Tibial nerve (tissue), 4 donors: ENCODE data around the gene GATA6. TPM values are rescaled to one million over a fixed set of nuclear protein-coding genes. Genes with fewer than 3 reads are reported as not detected.

Source experiments
- DNase-seq, 2 donors: peaks; one replicate each; pipeline ENCODE4 v3.0.0-alpha.2; 2019; ENCODE audit warnings: low spot score in 2 of 2
- H3K27ac ChIP-seq, 4 donors: fragments of 200-600 bp; sonication (generic) in 3 of 4; one replicate each; pipeline ENCODE4 v1.5.1; 2017 to 2019; ENCODE audit warnings: mild to moderate bottlenecking in 1 of 4
- H3K27me3 ChIP-seq, 2 donors: fragments of 200-600 bp; sonication (generic) in 1 of 2; one replicate each; pipeline versions ENCODE4 v1.5.1 to v1.6.0; 2017 to 2019
- H3K36me3 ChIP-seq, 3 donors: fragments of 200-600 bp; sonication (generic); one replicate each; pipeline ENCODE4 v1.5.1; 2018 to 2019
- H3K4me1 ChIP-seq, 4 donors: fragments of 200-600 bp; sonication (generic) in 3 of 4; one replicate each; pipeline ENCODE4 v1.5.1; 2017 to 2019
- H3K4me3 ChIP-seq, 4 donors: fragments of 200-600 bp; sonication (generic) in 3 of 4; one replicate each; pipeline ENCODE4 v1.5.1; 2017 to 2019; ENCODE audit warnings: mild to moderate bottlenecking in 1 of 4, moderate library complexity in 1 of 4
- H3K9me3 ChIP-seq, 4 donors: fragments of 200-600 bp; sonication (generic) in 3 of 4; one replicate each; pipeline ENCODE4 v1.5.1; 2017 to 2019
- CTCF ChIP-seq, 5 experiments: fragments of 200-600 bp in 3 of 5; fragments of 450-650 bp in 2 of 5; sonication (generic) in 3 of 5; IDR thresholded peaks; one replicate each; pipeline ENCODE4 v1.5.1; 2016 to 2019; ENCODE audit warnings: antibody characterized with exemption in 5 of 5, mild to moderate bottlenecking in 3 of 5, moderate library complexity in 2 of 5
- EP300 ChIP-seq, 2 donors: sonication (generic); formaldehyde crosslinking; IDR thresholded peaks; one replicate each; pipeline ENCODE4 v1.6.1; 2017; ENCODE audit warnings: antibody characterized with exemption in 2 of 2, mild to moderate bottlenecking in 1 of 2
- POLR2A ChIP-seq, 2 donors: fragments of 450-650 bp; IDR thresholded peaks; one replicate each; pipeline ENCODE4 v1.6.1; 2017; ENCODE audit warnings: antibody characterized with exemption in 2 of 2, mild to moderate bottlenecking in 2 of 2, moderate library complexity in 2 of 2
- WGBS, 2 donors: methylation state at CpG; one replicate each; pipeline ENCODE4 v1.1.5; 2018; 5-methylcytosine and 5-hydroxymethylcytosine counted together
- total RNA-seq, 4 donors: library from RNA; depleted of rRNA; stranded (reverse); fragments of >200 nt; gene quantifications; one replicate each; pipeline ENCODE4 v1.1.0, GENCODE V29; 2016

Gene GATA6
- total RNA-seq, 4 donors from 2014 or later = 4.2 to 8.4 (median 7.2) TPM

GRCh38 chr18:22229456-22230124 lies 60.2 kb downstream of the GATA6 start:
- H3K36me3 ChIP-seq = no peaks in the 10 kb centered on the region
- H3K27ac ChIP-seq = no peak overlapping the region
- no peak overlapping the region for H3K4me3 ChIP-seq
- WGBS, 2 donors = 88 to 89% methylated on average over 7 of the region's 7 CpGs
- no peaks in the 10 kb centered on the region for H3K4me1 ChIP-seq
- no peak for DNase-seq
- H3K27me3 ChIP-seq = no peaks in the 10 kb centered on the region
- no peaks in the 10 kb centered on the region for H3K9me3 ChIP-seq
- TF ChIP-seq CTCF (IDR thresholded peaks at IDR 0.05) = no peak
- no peak for TF ChIP-seq POLR2A (IDR thresholded peaks at IDR 0.05)
- TF ChIP-seq EP300 (IDR thresholded peaks at IDR 0.05) = no peak

GRCh38 chr18:22230471-22230945 lies 61.1 kb downstream of the GATA6 start:
- 82 to 85% methylated on average over 12 of the region's 12 CpGs for WGBS, 2 donors
- H3K9me3 ChIP-seq = no peaks in the 10 kb centered on the region
- H3K27me3 ChIP-seq = no peaks in the 10 kb centered on the region
- no peak overlapping the region for H3K27ac ChIP-seq
- H3K36me3 ChIP-seq = no peaks in the 10 kb centered on the region
- H3K4me1 ChIP-seq = no peaks in the 10 kb centered on the region
- TF ChIP-seq CTCF (IDR thresholded peaks at IDR 0.05) = no peak
- TF ChIP-seq POLR2A (IDR thresholded peaks at IDR 0.05) = no peak
- TF ChIP-seq EP300 (IDR thresholded peaks at IDR 0.05) = no peak
- no peak for DNase-seq
- no peak overlapping the region for H3K4me3 ChIP-seq

GRCh38 chr18:22233266-22233665 lies 63.9 kb downstream of the GATA6 start:
- no peak for TF ChIP-seq CTCF (IDR thresholded peaks at IDR 0.05)
- WGBS, 2 donors = 80 to 81% methylated on average over 8 of the region's 8 CpGs
- H3K36me3 ChIP-seq = no peaks in the 10 kb centered on the region

GRCh38 chr18:22238036-22238435 lies 68.6 kb downstream of the GATA6 start:
- Histone ChIP-seq H3K9me3 (no peaks in the 10 kb centered on the region), H3K27me3 (no peaks in the 10 kb centered on the region), H3K36me3 (no peaks in the 10 kb centered on the region), H3K4me1 (no peaks in the 10 kb centered on the region), H3K4me3 (no peak overlapping the region), H3K27ac (no peak overlapping the region)
- DNase-seq = no peak
- TF ChIP-seq CTCF (IDR thresholded peaks at IDR 0.05) (no peak), POLR2A (IDR thresholded peaks at IDR 0.05) (no peak), EP300 (IDR thresholded peaks at IDR 0.05) (no peak)
- 88 to 90% methylated on average over 6 of the region's 6 CpGs for WGBS, 2 donors

More at GRCh38 chr18:22233266-22233665, 63.9 kb downstream of the GATA6 start:
- Histone ChIP-seq H3K27ac (no peak overlapping the region), H3K9me3 (no peaks in the 10 kb centered on the region), H3K4me1 (no peaks in the 10 kb centered on the region), H3K4me3 (no peak overlapping the region), H3K27me3 (no peaks in the 10 kb centered on the region)
- DNase-seq = no peak

GRCh38 chr18:22238681-22239080 lies 69.3 kb downstream of the GATA6 start:
- 77 to 85% methylated on average over 6 of the region's 6 CpGs for WGBS, 2 donors
- H3K4me1 ChIP-seq = no peaks in the 10 kb centered on the region

More at GRCh38 chr18:22238681-22239080, 69.3 kb downstream of the GATA6 start:
- Histone ChIP-seq H3K4me3 (no peak overlapping the region), H3K9me3 (no peaks in the 10 kb centered on the region), H3K27ac (no peak overlapping the region), H3K27me3 (no peaks in the 10 kb centered on the region), H3K36me3 (no peaks in the 10 kb centered on the region)
- no peak for DNase-seq
- TF ChIP-seq CTCF (IDR thresholded peaks at IDR 0.05) (no peak), EP300 (IDR thresholded peaks at IDR 0.05) (no peak), POLR2A (IDR thresholded peaks at IDR 0.05) (no peak)
